H1 (cell line): Measurements from ENCODE around the gene P2RX2. TPM values are rescaled to one million over a fixed set of nuclear protein-coding genes. Genes with fewer than 3 reads are reported as not detected.

ENCODE experiments used
- CTCF ChIA-PET: fragments of 300-600 bp; sonication (Branson Sonifier 250); formaldehyde crosslinking; loops from one replicate; lab custom pipeline; 2021; ENCODE audit not compliant: partially characterized antibody; lab: Charles Lee
- POLR2A ChIA-PET: fragments of 300-600 bp; sonication (Branson Sonifier 250); formaldehyde crosslinking; loops from one replicate; lab custom pipeline; 2021; ENCODE audit warnings: inconsistent platforms; ENCODE audit not compliant: partially characterized antibody; lab: Charles Lee
- DNase-seq, 2 experiments: peaks; one replicate each; pipeline versions ENCODE4 v3.0.0 to v3.0.0-alpha.2; 2010 to 2022; ENCODE audit warnings: low spot score in 2 of 2, low read depth in 1 of 2, mixed read lengths in 1 of 2
- FAIRE-seq: peaks from 2 replicates; lab custom pipeline; 2011; peaks lifted over from hg19 to GRCh38; lab: Jason Lieb, UNC
- H2AFZ ChIP-seq: 2 replicates; pipeline ENCODE4 v1.8.1; 2012; ENCODE audit warnings: low read length, inconsistent platforms
- H2AK5ac ChIP-seq: 2 replicates; pipeline ENCODE4 v1.6.1; 2013; ENCODE audit warnings: low read depth, low read length
- H2BK120ac ChIP-seq: replicated peaks from 2 replicates; pipeline ENCODE3; 2013; ENCODE audit warnings: low read depth, low read length, inconsistent platforms
- H2BK12ac ChIP-seq: 2 replicates; pipeline ENCODE4 v1.6.1; 2013; ENCODE audit warnings: low read depth, low read length
- H2BK15ac ChIP-seq: 2 replicates; pipeline ENCODE4 v1.6.1; 2013; ENCODE audit warnings: low read length
- H2BK20ac ChIP-seq: 2 replicates; pipeline ENCODE4 v1.6.1; 2013; ENCODE audit warnings: low read length
- H2BK5ac ChIP-seq: 2 replicates; pipeline ENCODE4 v1.6.1; 2013; ENCODE audit warnings: low read depth, low read length
- H3K14ac ChIP-seq: 2 replicates; pipeline ENCODE4 v1.6.1; 2013; ENCODE audit warnings: inconsistent platforms; ENCODE audit not compliant: insufficient read length
- H3K18ac ChIP-seq: 2 replicates; pipeline ENCODE4 v1.6.1; 2013; ENCODE audit warnings: low read length; ENCODE audit errors: extremely low read depth
- H3K23ac ChIP-seq: 2 replicates; pipeline ENCODE4 v1.6.1; 2013; ENCODE audit warnings: inconsistent platforms; ENCODE audit not compliant: insufficient read length
- H3K23me2 ChIP-seq: 2 replicates; pipeline ENCODE4 v1.6.1; 2013; ENCODE audit warnings: low read depth, low read length
- H3K27ac ChIP-seq: 2 replicates; pipeline ENCODE4 v1.6.1; 2011; ENCODE audit warnings: low read depth, low read length, inconsistent platforms
- H3K27me3 ChIP-seq, 4 experiments: replicated peaks in 1 of 4; 1 replicate in 1 of 4; 2 replicates in 3 of 4; pipeline versions ENCODE4 v1.6.1 to v1.8.1; 2011 to 2013; ENCODE audit warnings: low read length in 3 of 4, mild to moderate bottlenecking in 3 of 4, inconsistent platforms in 2 of 4, mixed read lengths in 2 of 4, moderate library complexity in 1 of 4; ENCODE audit not compliant: control insufficient read depth in 3 of 4, insufficient read depth in 3 of 4; ENCODE audit errors: extremely low read depth in 1 of 4
- H3K36me3 ChIP-seq, 4 experiments: 2 replicates each; pipeline versions ENCODE4 v1.6.1 to v1.8.1; 2011 to 2013; ENCODE audit warnings: mild to moderate bottlenecking in 4 of 4, low read length in 3 of 4, moderate library complexity in 2 of 4, control low read depth in 1 of 4, inconsistent platforms in 1 of 4; ENCODE audit not compliant: insufficient read depth in 4 of 4, control insufficient read depth in 2 of 4
- H3K4ac ChIP-seq: replicated peaks from 2 replicates; pipeline ENCODE3; 2013; ENCODE audit warnings: low read length, low read depth, mixed read lengths, inconsistent platforms; ENCODE audit not compliant: insufficient read length
- H3K4me1 ChIP-seq, 4 experiments: replicated peaks in 1 of 4; 1 replicate in 1 of 4; 2 replicates in 3 of 4; pipeline versions ENCODE4 v1.6.1 to v1.8.1; 2011 to 2013; ENCODE audit warnings: low read length in 3 of 4, inconsistent platforms in 2 of 4, mixed read lengths in 1 of 4; ENCODE audit not compliant: insufficient read depth in 4 of 4, control insufficient read depth in 3 of 4
- H3K4me2 ChIP-seq, 2 experiments: 2 replicates each; pipeline versions ENCODE4 v1.6.1 to v1.8.1; 2011 to 2013; ENCODE audit warnings: low read depth in 2 of 2, low read length in 2 of 2, control low read depth in 1 of 2, inconsistent platforms in 1 of 2, mild to moderate bottlenecking in 1 of 2; ENCODE audit not compliant: insufficient read depth in 1 of 2
- H3K4me3 ChIP-seq, 4 experiments: fragments of 200-600, 300-600 bp in 1 of 4; sonication (generic), shearing (Covaris generic), sonication (Bioruptor Twin) in 1 of 4; 2 replicates each; pipeline versions ENCODE4 v1.5.1 to v1.8.1; 2011 to 2016; ENCODE audit warnings: low read length in 4 of 4, low read depth in 3 of 4, control low read depth in 2 of 4, inconsistent platforms in 2 of 4, mild to moderate bottlenecking in 2 of 4, mixed read lengths in 1 of 4, moderate library complexity in 1 of 4; ENCODE audit not compliant: insufficient read depth in 2 of 4; ENCODE audit errors: extremely low read depth in 1 of 4
- H3K56ac ChIP-seq: replicated peaks from 2 replicates; pipeline ENCODE3; 2013; ENCODE audit warnings: low read depth, mild to moderate bottlenecking, mixed read lengths, low read length, inconsistent platforms; ENCODE audit not compliant: insufficient read length
- H3K79me1 ChIP-seq: 2 replicates; pipeline ENCODE4 v1.6.1; 2013; ENCODE audit warnings: low read depth, low read length, control low read depth
- H3K79me2 ChIP-seq, 2 experiments: 2 replicates each; pipeline versions ENCODE4 v1.6.1 to v1.8.1; 2012 to 2013; ENCODE audit warnings: low read length in 2 of 2, mild to moderate bottlenecking in 2 of 2, inconsistent platforms in 1 of 2; ENCODE audit not compliant: insufficient read depth in 2 of 2, control insufficient read depth in 1 of 2
- H3K9ac ChIP-seq, 4 experiments: replicated peaks in 1 of 4; 1 replicate in 1 of 4; 2 replicates in 3 of 4; pipeline versions ENCODE4 v1.6.1 to v1.8.1; 2011 to 2013; ENCODE audit warnings: low read depth in 3 of 4, low read length in 3 of 4, control low read depth in 2 of 4, mild to moderate bottlenecking in 2 of 4, moderate library complexity in 2 of 4, inconsistent platforms in 1 of 4; ENCODE audit errors: extremely low read depth in 1 of 4
- H3K9me3 ChIP-seq, 2 experiments: 2 replicates each; pipeline versions ENCODE4 v1.6.1 to v1.8.1; 2012 to 2013; ENCODE audit warnings: mild to moderate bottlenecking in 2 of 2, moderate library complexity in 2 of 2, control low read depth in 1 of 2, inconsistent platforms in 1 of 2, low read depth in 1 of 2, low read length in 1 of 2, mixed read lengths in 1 of 2; ENCODE audit not compliant: insufficient read depth in 2 of 2
- H4K20me1 ChIP-seq, 2 experiments: replicated peaks in 1 of 2; 2 replicates each; pipeline versions ENCODE3 to v1.8.1; 2011 to 2013; ENCODE audit warnings: inconsistent platforms in 2 of 2, low read length in 2 of 2, mild to moderate bottlenecking in 1 of 2; ENCODE audit not compliant: insufficient read depth in 2 of 2, control insufficient read depth in 1 of 2
- H4K5ac ChIP-seq: 2 replicates; pipeline ENCODE4 v1.6.1; 2013; ENCODE audit warnings: low read length, low read depth, mixed read lengths, inconsistent platforms; ENCODE audit not compliant: insufficient read length
- H4K8ac ChIP-seq: 2 replicates; pipeline ENCODE4 v1.8.0; 2013; ENCODE audit warnings: mild to moderate bottlenecking, moderate library complexity, low read length, inconsistent platforms; ENCODE audit not compliant: insufficient read depth; ENCODE audit errors: extremely low read depth
- H4K91ac ChIP-seq: replicated peaks from 2 replicates; pipeline ENCODE3; 2013; ENCODE audit warnings: low read length, mixed read lengths, inconsistent platforms; ENCODE audit not compliant: insufficient read length
- CBX8 ChIP-seq: fragments of 300-800, 300-1000 bp; sonication (generic); IDR thresholded peaks from 2 replicates; pipeline ENCODE4 v1.7.1; 2016; ENCODE audit warnings: low read depth, low read length, borderline replicate concordance
- EGR1 ChIP-seq: IDR thresholded peaks from 2 replicates; pipeline ENCODE4 v1.6.1; 2011; ENCODE audit warnings: low read depth, low read length, borderline replicate concordance
- EZH2 ChIP-seq: fragments of 200-600 bp; sonication (generic); IDR thresholded peaks from 2 replicates; pipeline ENCODE4 v1.7.1; 2012; ENCODE audit warnings: low read depth, mild to moderate bottlenecking, moderate library complexity, low read length, inconsistent platforms; ENCODE audit not compliant: severe bottlenecking
- POLR2A ChIP-seq, 2 experiments: IDR thresholded peaks; 1 replicate in 1 of 2; 2 replicates in 1 of 2; pipeline ENCODE4 v1.6.1; 2011; ENCODE audit warnings: low read depth in 2 of 2, low read length in 2 of 2, mild to moderate bottlenecking in 2 of 2; ENCODE audit errors: control extremely low read depth in 1 of 2
- SAP30 ChIP-seq: fragments of 300-600 bp; sonication (generic); IDR thresholded peaks from 2 replicates; pipeline ENCODE4 v1.7.1; 2012; ENCODE audit warnings: low read length, moderate library complexity, mild to moderate bottlenecking, inconsistent platforms; ENCODE audit not compliant: insufficient read depth, insufficient replicate concordance
- SIX5 ChIP-seq: IDR thresholded peaks from 2 replicates; pipeline ENCODE4 v1.6.1; 2011; ENCODE audit warnings: mild to moderate bottlenecking, low read depth, low read length
- TCF12 ChIP-seq: IDR thresholded peaks from 2 replicates; pipeline ENCODE4 v1.6.1; 2011; ENCODE audit warnings: low read depth, mild to moderate bottlenecking, low read length
- WGBS, 2 experiments: shearing (Covaris generic) in 1 of 2; methylation state at CpG; one replicate each; pipeline versions ENCODE4 v1.1.6 to v1.1.7; 2013 to 2015; ENCODE audit warnings: low lambda C conversion rate in 2 of 2, mixed read lengths in 2 of 2, inconsistent platforms in 1 of 2, low coverage in 1 of 2, missing lambda C conversion rate in 1 of 2; ENCODE audit not compliant: insufficient replicate concordance in 2 of 2, insufficient coverage in 1 of 2, insufficient read length in 1 of 2; ENCODE audit errors: extremely low coverage in 1 of 2, missing lambda C conversion rate in 1 of 2; 5-methylcytosine and 5-hydroxymethylcytosine counted together
- polyA plus RNA-seq, 7 experiments: library from polyadenylated mRNA; depleted of rRNA in 3 of 7; stranded (reverse) in 5 of 7; unstranded in 2 of 7; fragments of >200 nt in 5 of 7; fragments of 200-250 nt in 2 of 7; gene quantifications; 1 replicate in 5 of 7; 2 replicates in 1 of 7; 4 replicates in 1 of 7; pipeline versions ENCODE4 v1.2.1 to v1.2.3, GENCODE V29; 2011 to 2013; ENCODE audit warnings: missing spikeins in 2 of 7, mixed read lengths in 2 of 7
- total RNA-seq: library from RNA; stranded (reverse); fragmentation: NEBNext Ultra II Directional; extraction: Animal tissue kit (Norgen Biotek cat#: 25700); gene quantifications from 2 replicates; pipeline ENCODE4 v1.2.1, GENCODE V29; 2021
- TF ChIP-seq, protein P1 (sequence below): IDR thresholded peaks from 2 replicates; pipeline ENCODE4 v1.6.1; 2012; ENCODE audit warnings: inconsistent platforms
- TF ChIP-seq, protein P2 (sequence below): IDR thresholded peaks from 2 replicates; pipeline ENCODE4 v1.6.1; 2011; ENCODE audit warnings: low read depth, mild to moderate bottlenecking, low read length; ENCODE audit not compliant: insufficient read depth

The P2RX2 gene
- total and polyA plus RNA-seq, 2 of the 8 experiments (the other 6 are each of a cell fraction or from before 2014, with no cell fraction given), result 0.84 to 2.2 TPM

DNA sequence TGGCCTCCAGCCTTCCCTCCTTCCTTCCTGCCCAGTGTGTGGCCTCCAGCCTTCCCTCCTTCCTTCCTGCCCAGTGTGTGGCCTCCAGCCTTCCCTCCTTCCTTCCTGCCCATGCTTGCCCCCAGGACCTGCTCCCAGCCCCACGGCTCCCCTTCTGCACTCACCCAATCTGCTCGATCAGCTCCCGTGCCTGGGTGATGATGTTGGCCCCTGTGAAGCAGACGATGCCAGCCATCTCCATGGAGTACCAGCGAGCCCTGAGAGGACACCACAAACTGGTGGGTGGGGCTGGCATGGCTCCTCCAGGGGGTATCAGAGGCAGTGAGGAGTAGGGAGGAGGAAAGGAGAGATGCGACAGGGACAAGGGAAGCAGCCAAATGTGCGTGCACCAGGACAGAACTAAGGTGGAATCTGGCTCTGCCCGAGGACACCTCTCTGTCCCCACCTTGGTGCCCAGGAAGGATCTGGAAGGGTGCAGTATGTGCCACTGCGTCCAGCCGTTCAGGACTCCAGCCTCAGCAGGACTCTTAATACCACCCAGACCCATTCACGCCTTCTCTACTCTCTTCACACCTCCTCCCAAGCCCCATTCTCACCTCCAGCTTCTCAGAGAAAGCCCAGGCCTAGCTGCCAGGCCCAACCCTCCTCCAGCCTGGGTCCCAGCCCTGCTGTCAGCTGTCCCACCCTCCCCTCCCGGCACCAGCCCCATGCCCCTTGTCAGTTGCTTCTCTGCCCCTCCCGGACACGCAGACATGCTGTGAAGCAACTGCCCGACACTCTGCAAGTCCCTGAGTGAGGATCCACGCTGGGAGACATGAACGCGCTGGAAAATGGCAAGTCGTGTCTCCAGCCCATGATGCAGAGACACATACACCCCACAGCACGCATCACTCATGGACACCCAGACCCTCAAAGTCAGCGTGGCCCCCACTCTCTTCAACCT, 45.9 kb downstream of the P2RX2 start:
- ChIA-PET CTCF (interaction anchor here (0.8 to 1.7 kb wide), 3 partner anchors 19 to 43 kb away, joined by 3 to 4 read pairs (median 3); no protein-coding TSS in a partner anchor), POLR2A (interaction anchor here (1.0 to 1.6 kb wide), 2 partner anchors 12 to 27 kb away, joined by 3 read pairs; no protein-coding TSS in a partner anchor)
- WGBS, 2 experiments, result 89% methylated on average over 21 of the region's 21 CpGs; no CpG with 5 or more reads in 1 of the 2 experiments
- Histone ChIP-seq H2AFZ (no peak overlapping the region), H3K4me1 (no peaks in the 10 kb centered on the region), H3K4me2 (no peak overlapping the region), H2BK12ac (no peak overlapping the region), H3K9me3 (no peaks in the 10 kb centered on the region), H3K23me2 (no peaks in the 10 kb centered on the region), H3K9ac (no peak overlapping the region), H3K18ac (no peak overlapping the region), H4K20me1 (peaks cover 11 to 16% of the 10 kb centered on the region in 2 experiments), H3K4ac (no peak overlapping the region), H3K56ac (no peak overlapping the region)
- FAIRE-seq, result no peak
- TF ChIP-seq TCF12, result no peak
- TF ChIP-seq CBX8, result no peak
- no peak for TF ChIP-seq EZH2
- TF ChIP-seq, protein P1, sequence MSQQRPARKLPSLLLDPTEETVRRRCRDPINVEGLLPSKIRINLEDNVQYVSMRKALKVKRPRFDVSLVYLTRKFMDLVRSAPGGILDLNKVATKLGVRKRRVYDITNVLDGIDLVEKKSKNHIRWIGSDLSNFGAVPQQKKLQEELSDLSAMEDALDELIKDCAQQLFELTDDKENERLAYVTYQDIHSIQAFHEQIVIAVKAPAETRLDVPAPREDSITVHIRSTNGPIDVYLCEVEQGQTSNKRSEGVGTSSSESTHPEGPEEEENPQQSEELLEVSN, result no peak
- TF ChIP-seq, protein P2, sequence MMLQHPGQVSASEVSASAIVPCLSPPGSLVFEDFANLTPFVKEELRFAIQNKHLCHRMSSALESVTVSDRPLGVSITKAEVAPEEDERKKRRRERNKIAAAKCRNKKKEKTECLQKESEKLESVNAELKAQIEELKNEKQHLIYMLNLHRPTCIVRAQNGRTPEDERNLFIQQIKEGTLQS, result no peak
- no peak for TF ChIP-seq EGR1
- no peak for TF ChIP-seq POLR2A (IDR thresholded peaks at IDR 0.05; ENCODE audit: control extremely low read depth in 1 of 2, low read depth in 2 of 2, low read length in 2 of 2)
- no peak for TF ChIP-seq SAP30
- TF ChIP-seq SIX5, result no peak
- TF ChIP-seq, all 59 proteins: peak for 0
- no peak overlapping the region for H4K8ac ChIP-seq
- no peak overlapping the region for H4K91ac ChIP-seq
- no peak overlapping the region for H3K14ac ChIP-seq
- no peak overlapping the region for H3K4me3 ChIP-seq
- no peaks in the 10 kb centered on the region; a peak in 1 of 7 replicates for H3K27me3 ChIP-seq
- no peak overlapping the region for H2BK15ac ChIP-seq
- no peak overlapping the region for H2BK120ac ChIP-seq
- H3K79me1 ChIP-seq, result no peaks in the 10 kb centered on the region; the same call in 1 of the 2 replicates
- no peaks in the 10 kb centered on the region for H3K79me2 ChIP-seq
- no peak for DNase-seq
- H3K27ac ChIP-seq, result no peak overlapping the region
- H2AK5ac ChIP-seq, result no peak overlapping the region
- H2BK5ac ChIP-seq, result no peak overlapping the region
- no peak overlapping the region for H2BK20ac ChIP-seq
- no peak overlapping the region for H4K5ac ChIP-seq
- no peak overlapping the region for H3K23ac ChIP-seq
- H3K36me3 ChIP-seq, result peaks cover 56 to 95% (median 86%) of the 10 kb centered on the region in 4 experiments
